Measurements from ENCODE around the gene PHF14. TPM values are rescaled to one million over a fixed set of nuclear protein-coding genes. Genes with fewer than 3 reads are reported as not detected.
A peak's percentile ranks its signal among the peaks of the same experiment; 100 is the strongest.
"Not testable (repeated sequence)": the region's sequence is repeated elsewhere in the genome, so short reads cannot be mapped to it uniquely, and the experiment has no call there.

PHF14 gene
- total RNA-seq, 2 donors from 2014 or later = 14.5 to 17.2 TPM

DNA sequence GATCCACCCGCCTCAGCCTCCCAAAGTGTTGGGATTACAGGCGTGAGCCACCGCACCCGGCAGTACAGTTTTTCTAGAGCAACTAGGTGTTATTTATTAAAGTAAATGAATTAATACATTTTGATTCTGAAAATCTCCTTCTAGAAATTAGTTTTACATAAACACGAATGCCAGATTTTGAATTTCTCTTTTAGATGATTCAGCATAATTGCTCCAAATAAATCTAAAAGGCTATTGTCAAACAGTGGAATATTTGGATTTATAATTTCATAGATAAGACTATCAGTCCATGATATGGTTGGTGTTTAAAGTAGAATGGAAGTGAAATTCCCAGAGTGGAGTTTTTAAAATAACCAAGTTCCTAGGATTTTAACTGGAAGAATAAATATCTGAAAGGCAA, 1.5 kb upstream of the PHF14 start:
- intact Hi-C loops (cut with DNase I) = loop anchor here in 1 of 2 donors (2.0 kb wide), 1 partner anchor 31 kb away; a partner anchor contains a TSS
- ATAC-seq = no peak
- no peak for DNase-seq

DNA sequence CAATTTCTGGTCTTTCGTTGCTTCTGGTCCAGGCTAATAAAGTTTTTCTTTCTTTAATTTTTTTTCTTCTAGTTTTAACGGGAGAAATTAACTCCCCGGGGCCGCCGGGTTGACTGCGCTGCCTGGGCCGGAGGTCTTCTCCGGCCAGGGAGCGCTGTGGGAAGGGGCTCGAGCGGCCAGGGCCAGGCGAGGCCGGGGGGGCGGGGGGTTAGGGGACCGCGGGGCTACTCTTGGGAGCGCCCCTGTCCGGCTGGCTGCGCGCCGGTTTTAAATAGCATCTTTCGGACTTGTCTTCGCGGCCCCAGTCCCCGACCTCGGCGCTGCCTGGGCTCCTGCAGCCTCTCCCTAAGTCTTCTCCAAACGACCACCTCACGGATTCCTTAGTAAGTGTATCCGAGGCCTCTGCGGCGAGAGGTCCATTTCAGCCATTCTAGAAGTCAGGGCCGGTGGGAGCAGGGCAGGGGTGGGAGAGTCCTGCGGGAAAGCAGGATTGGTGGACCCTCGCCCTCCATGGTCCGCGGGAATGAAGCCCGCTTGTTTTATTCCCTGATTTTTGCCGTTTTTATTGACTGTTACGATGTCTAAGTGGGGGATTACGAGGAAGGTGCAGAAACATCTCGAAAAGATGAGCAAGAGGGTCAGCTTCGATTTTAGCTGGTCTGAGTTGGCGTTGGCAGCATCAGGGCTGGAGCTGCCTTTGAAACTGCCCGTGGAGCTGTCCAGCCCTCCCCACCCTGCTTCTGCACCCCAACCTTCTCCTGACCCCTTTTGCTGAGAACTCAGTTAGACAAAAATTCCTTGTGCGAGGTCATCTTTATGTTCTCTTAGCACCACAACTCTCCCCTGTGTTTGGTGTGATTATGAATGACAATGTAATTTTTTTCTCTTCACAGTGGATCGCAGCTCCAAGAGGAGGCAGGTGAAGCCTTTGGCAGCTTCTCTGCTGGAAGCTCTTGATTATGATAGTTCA, 555 bp downstream of the PHF14 start:
- DNase-seq (no peak), ATAC-seq (peak; percentile 19 to 39)
- intact Hi-C loops (cut with DNase I) = loop anchor here in 1 of 2 donors (2.0 kb wide), 1 partner anchor 33 kb away; a partner anchor contains a TSS

- no peak for ATAC-seq
Measured at GRCh38 chr7:10977113-10977512, 3.4 kb downstream of the PHF14 start.

DNA sequence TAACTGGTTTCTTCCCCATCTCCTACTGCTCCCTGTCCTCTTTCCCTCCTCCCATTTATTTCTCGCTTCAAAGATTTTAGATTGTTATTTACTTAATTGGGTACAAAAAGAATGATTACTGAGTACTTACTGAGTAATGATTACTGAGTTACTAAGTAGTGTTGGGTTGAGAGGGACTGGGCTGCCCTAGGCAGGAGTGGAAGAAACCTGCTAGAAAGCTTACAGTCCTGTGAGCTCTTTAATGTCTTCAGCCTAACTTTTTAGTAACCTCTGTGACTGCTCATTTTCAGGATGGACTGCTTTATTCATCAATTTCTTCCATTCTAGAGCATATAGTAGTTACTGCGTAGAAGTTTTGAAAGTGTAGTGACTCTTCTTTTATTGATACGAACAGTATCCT, 7.6 kb downstream of the PHF14 start:
- intact Hi-C loops (cut with DNase I) = no loop called here
- ATAC-seq (no peak), DNase-seq (no peak)

More at GRCh38 chr7:10977113-10977512, 3.4 kb downstream of the PHF14 start:
- intact Hi-C loops (cut with DNase I) = no loop called here
- no peak for DNase-seq

DNA sequence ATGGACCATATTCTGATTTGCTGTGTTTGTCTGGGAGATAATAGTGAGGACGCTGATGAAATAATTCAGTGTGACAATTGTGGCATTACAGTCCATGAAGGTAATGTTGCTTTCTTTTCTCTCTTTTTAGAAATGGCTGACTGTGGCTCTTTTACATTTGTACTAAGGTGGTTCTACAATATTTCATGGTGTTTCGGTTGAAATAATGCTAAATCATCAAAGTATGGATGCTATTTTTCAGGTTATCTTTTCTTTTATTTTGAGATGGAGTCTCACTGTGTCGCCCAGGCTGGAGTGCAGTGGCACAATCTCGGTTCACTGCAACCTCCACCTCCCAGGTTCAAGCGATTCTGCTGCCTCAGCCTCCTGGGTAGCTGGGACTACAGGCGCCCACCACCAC, 17.1 kb downstream of the PHF14 start:
- intact Hi-C loops (cut with DNase I); DNase-seq; ATAC-seq: not testable (repeated sequence)

DNA sequence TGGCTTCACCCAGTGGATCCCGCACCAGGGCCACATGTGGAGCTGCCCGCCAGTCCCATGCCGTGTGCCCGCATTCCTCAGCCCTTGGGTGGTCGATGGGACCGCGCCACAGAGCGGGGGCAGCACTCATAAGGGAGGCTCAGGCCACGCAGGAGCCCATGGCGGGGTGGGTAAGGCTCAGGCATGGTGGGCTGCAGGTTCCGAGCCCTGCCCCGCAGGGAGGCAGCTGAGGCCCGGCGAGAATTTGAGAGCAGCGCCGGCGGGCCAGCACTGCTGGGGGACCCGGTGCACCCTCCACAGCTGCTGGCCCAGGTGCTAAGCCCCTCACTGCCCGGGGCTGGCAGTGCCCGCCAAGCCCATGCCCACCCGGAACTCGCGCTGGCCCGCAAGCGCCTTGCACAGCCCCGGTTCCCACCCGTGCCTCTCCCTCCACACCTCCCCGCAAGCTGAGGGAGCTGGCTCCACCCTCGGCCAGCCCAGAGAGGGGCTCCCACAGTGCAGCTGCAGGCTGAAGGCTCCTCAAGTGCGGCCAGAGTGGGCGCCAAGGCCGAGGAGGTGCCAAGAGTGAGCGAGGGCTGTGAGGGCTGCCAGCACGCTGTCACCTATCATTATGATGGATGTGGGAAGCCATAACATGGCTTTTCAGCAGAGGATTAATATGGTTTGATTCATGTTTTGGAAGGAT, 22.0 kb downstream of the PHF14 start:
- DNase-seq; intact Hi-C loops (cut with DNase I); ATAC-seq: not testable (repeated sequence)

- ATAC-seq = no peak
- no peak for DNase-seq
- intact Hi-C loops (cut with DNase I) = no loop called here
Measured at GRCh38 chr7:10998996-10999757, 25.5 kb downstream of the PHF14 start.

- no peak for ATAC-seq
- intact Hi-C loops (cut with DNase I) = no loop called here
- DNase-seq = no peak
Measured at GRCh38 chr7:11005202-11005601, 31.5 kb downstream of the PHF14 start.

DNA sequence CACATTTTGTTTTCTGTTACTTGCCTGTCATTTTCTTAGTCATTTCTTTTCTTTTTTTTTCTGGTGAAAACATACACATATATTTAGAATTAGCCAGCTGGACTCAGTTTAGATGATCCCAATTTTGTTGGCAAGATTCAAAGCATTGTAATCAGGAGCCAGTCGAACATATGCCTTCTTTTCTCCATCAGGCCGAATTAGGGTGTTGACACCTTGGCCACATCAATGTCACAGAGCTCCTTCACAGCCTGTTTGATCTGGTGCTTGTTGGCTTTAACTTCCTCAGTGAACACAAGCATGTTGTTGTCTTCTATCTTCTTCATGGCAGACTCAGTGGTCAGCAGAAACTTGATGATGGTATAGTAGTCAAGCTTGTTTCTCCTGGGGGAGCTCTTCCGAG, 32.6 kb downstream of the PHF14 start:
- no peak for ATAC-seq
- intact Hi-C loops (cut with DNase I) = no loop called here
- DNase-seq = no peak

DNA sequence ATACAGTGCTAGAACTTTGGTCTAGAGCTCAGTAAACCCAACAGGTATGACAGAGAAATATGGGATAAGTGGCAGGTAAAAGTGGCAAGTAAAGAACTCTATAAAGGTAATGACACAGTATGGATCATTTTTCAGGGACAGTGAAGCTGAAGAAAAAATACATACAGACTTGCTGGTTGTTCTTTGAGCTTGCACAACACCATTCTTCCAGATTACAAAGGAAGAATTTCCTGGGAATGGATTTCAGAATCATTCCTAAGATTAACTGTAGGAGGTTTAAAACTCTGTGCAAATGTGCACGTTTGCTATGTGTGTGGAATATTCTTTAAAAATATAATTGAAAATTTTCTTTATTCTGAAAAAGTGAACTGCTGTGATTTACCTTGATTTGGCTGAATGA, 36.0 kb downstream of the PHF14 start:
- ATAC-seq (no peak), DNase-seq (no peak)
- intact Hi-C loops (cut with DNase I) = no loop called here

- no peak for DNase-seq
- ATAC-seq = no peak
- intact Hi-C loops (cut with DNase I) = no loop called here
Measured at GRCh38 chr7:11021468-11021867, 47.8 kb downstream of the PHF14 start.

DNA sequence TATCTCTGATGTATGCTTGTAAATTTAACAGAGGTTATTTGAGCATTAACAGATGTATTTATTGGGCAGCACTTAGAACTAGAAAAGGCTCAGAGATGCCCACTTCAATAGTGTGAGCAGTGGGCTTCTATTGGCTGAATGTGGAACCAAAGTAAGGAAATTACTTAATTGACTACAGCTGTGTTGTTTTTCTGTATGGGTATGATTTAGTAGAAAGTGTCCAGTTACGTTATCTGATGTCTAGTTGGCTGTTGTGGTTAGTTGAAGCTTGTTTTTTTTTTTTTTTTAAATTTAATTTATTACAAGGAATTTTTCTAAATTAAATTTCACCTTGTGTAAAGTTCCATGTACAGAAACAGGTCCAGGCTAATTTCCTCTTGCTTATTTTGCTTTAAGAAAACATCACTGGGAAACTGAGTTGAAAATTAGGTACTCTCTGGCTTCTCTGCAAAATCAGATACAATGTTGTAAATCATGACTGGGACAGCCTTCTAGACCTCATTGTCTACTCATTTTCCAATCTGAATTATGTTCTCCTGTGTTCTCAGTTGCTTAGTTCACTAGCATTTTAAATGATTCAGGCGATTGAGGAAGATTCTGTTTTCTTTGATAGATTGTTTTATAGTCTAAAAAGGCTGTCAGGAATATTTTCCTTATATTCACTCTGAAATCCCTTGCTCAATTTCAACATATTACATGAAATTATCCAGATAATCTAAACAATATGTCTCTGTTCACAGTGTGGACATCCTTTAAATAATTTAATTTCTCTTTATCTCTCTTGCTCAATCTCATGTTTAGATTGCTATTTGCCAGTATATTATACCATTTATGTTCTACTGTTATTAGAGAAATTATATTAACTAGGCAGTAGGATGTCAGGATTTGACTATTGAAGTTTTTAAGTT, 53.0 kb downstream of the PHF14 start:
- no peak for ATAC-seq
- DNase-seq = no peak
- intact Hi-C loops (cut with DNase I) = no loop called here

GRCh38 chr7:11035661-11036060, 62.0 kb downstream of the PHF14 start:
- ATAC-seq = no peak
- DNase-seq = no peak
- intact Hi-C loops (cut with DNase I) = no loop called here

- DNase-seq (no peak), ATAC-seq (no peak)
- intact Hi-C loops (cut with DNase I) = no loop called here
Measured at GRCh38 chr7:11039974-11040373, 66.3 kb downstream of the PHF14 start.

DNA sequence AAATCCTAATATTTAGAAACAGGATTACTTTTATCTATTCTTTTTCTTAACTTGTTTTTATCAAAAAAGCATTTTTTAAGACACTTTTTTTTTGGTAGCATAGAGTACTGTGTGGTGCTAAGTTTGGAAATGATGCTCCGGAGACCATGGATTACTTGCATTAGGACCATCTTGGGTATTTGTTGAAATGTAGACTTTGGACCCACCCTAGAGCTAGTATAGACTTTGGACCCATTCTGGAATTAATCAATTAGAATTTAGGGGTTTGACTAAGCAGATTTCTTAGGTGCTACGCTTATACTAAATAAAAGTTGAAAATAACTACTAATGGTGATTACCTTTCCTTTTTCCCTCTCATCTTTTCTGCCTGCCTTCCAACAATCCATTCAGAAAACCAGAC, 80.4 kb downstream of the PHF14 start:
- intact Hi-C loops (cut with DNase I) = no loop called here
- ATAC-seq (no peak), DNase-seq (no peak)

DNA sequence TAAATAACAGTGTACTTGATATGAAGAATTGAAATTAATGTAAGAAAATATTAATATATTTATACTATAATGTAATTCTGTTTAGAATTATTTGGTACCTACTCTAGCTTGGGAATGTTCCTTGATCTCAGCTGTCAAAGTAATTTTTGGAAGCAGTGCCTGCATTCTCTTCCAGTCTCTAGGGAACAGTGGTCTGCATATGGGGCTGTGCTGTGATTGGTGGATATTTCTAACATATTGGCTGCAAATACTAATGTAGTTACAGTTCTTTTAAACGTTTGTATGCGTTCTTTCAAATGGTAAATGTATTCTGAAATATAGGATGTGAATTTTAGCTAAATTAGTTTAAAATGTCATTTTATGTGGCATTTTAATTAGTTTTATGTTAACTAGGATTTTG, 87.2 kb downstream of the PHF14 start:
- intact Hi-C loops (cut with DNase I) = no loop called here
- ATAC-seq (no peak), DNase-seq (no peak)

DNA sequence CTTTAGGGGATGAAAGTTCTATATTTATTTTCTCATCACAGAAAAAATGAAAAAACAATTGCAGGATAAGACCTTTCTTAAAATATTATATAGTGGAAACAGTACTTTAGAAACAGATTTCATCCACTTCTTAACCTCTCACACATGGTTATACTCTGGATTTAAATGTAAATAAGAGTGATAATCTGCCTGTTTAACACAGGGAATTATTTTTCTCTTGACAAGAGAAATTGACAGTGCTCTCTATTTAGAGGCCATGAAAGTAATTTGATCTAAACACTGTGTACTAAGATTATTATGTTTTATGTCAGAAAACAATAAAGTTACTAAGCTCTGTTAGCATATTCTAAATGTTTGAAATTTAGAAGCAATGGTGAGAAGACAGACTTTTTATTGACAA, 88.4 kb downstream of the PHF14 start:
- intact Hi-C loops (cut with DNase I) = no loop called here
- DNase-seq (no peak), ATAC-seq (no peak)

- DNase-seq (no peak), ATAC-seq (no peak)
- intact Hi-C loops (cut with DNase I) = no loop called here
Measured at GRCh38 chr7:11069591-11069990, 95.9 kb downstream of the PHF14 start.

DNA sequence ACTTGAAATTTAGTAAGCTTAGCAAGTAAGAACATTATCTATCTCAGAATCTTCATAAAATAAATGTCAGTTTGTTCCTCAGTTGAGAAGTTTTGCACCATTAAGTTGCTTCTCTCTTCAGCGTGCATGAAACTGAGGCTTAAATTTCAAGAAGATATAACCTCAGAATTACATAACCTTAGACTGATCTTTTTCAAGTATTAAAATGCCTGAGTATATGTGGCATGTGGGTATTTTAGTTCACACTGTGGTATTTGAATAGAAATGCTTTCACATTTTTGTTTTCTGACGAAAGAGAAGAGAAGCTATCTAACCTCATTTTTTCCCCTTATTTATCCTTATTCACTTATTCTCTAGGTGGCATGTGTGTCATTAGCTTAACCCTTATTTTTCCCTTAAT, 104.1 kb downstream of the PHF14 start:
- ATAC-seq = no peak
- intact Hi-C loops (cut with DNase I) = no loop called here
- DNase-seq = no peak

All from left cardiac atrium (tissue), 4 donors.